Activated naive CD4-positive, alpha-beta T cell treated with anti-CD3 and anti-CD28 coated beads, Interleukin-2, amount 50 U/mL, for 16 hours (primary cell): ENCODE data around the gene PPP1R15B.

Experiments
- DNase-seq: peaks from one replicate; pipeline ENCODE4 v3.0.0-alpha.2; 2020

PPP1R15B gene

DNA sequence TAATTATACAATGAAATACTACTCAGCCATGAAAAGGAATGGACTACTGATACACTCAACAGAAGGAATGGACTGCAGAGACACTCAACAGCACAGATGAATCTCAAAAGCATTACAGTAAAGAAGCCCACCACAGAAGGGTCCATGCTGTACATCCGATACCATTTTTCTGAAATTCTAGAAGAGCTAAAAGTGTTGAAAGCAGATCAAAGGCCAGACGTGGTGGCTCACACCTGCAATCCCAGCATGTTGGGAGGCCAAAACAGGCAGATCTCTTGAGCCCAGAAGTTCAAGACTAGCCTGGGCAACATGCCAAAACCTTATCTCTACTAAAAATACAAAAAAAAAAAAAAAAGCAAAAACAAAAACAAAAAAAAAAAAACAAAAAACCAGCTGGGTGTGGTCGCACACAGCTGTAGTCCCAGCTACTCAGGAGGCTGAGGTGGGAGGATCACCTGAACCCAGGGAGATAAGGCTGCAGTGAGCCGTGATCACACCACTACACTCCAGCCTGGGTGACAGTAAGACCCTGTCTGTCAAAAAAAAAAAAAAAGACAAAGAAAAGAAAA lies 15.5 kb downstream of the PPP1R15B start:
- DNase-seq = no peak

DNA sequence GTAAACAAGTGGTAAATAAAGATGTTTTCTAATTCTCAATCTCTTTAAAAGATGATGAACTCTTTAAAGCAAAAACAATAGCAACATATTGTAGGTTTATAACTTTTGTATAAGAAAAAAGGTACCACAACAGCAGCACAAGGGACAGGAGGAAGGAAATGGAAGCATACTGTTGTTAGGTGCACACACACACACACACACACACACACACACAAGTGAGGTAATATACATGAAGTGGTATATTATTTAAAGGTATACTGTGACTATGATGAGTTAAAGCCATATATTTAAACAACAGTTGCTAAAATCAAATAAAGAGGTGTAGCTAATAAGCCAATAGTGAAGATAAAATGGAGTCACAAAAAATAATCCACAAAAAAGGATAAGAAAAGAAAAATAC lies 20.0 kb downstream of the PPP1R15B start:
- DNase-seq = no peak

DNA sequence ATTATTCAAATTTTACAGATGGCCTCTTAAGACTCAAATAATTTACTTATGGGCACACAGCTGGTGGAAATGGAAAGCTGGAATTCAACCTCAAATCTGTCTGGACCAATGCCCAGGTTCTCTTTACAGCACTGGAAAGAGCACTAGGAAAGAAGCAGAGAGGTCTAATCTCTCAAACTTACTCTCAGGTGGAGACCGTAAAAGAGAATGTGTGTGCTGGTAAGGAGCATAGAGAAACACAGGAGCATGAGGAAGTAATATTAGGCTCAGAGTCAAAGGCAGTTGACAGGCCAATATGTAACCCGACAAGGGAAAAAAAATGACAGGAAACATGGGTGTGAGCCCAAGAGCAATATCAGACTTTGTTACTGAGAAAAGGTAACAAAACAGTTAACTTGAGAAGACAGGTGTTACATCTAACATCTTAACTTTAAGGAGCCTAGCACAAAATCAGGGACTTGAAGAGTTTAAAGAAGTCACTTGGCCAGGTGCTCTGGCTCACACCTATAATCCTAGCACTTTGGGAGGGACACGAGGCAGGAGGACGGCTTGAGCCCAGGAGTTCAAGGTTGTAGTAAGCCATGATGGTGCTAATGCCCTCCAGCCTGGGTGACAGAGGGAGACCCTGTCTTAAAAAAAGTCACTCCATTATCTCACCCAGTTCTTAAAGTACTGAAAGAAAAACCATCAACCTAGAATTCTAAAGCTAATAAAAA lies 20.7 kb downstream of the PPP1R15B start:
- no peak for DNase-seq

DNA sequence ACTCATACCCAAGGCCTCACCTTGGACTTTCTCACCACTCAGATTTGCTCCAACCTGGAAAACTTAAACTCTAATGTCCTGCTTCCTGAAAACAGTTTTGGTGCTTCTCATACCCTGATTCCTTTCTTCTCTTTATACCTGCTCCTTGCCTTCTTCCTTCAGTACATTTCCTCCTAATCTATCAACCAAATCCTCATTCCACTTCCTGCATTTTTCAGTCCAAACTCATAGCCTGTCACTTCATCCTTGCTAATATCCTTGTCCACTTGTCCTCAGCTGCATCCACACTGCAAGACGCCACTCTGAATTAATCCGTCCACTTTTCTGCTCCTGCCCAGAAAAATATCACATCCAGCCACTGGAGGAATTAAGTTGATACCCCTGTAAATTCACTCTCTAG lies 25.9 kb downstream of the PPP1R15B start:
- no peak for DNase-seq

DNA sequence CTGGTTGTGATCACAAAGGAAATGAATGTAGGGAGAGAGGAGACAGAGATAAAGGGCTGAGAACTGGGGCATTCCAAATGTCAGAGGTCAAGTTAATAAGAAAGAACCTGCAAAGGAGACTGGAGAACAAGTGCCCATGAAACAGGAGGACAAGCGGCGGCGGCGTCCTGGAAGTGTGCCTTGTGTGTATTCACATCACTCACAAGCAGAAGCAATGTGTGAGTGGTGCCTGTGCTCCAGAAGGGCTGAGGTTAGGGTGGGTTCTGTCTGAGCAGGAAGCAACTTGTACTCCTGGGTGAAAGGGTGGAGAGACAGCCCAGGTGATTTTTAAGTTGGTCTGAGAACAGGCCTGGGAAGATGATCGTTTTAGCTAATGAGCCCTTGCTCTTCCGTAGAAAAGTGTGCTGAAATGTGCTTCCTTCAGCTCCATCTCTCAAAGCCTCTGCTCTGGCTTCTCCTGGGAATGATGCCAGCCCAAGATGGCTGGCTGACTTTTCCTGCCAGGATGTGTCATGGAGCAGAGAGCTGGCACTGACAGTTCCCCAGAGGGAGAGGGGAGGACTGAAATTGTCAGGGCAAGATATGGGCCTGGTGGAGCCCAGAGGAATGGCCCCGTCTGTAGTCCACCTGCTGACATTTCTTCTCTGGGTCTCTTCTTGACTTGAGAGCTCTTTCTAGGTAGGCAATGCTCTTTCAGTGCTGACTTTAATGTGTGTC lies 26.8 kb downstream of the PPP1R15B start:
- DNase-seq = no peak

DNA sequence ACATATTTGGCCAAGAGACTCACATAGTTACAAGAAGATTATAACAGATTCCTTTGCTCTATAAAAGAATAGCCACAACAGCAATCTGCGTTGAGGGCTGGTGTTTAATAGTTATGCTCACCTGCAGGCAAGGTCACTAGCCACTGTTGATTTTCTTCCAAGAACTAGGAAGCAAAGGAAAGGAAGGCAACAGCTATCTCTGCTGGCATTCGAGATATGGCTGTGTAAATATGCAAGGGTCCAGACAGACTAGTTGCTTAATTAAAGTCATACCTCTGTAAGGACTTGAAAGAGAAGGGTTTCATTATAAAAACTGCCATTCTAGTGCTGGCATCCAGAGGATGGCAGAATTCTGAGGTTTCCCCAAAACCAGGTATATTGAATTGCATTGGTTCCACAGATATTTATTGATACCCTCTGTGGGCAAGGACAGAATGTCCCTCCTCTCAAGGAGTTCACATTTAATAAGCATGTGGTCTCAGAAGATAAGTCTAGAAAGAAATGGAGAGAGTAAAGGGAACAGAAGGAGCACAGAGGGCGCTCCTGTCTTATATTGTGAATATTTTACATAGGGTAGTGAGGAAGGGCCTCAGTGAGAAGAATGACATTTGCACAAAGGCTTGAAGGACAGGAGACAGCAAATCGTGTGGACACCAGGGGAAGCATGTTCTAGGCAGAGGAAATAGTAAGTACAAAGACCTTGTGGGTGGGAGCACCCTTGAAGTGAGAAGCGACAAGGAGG lies 28.3 kb downstream of the PPP1R15B start:
- no peak for DNase-seq

DNA sequence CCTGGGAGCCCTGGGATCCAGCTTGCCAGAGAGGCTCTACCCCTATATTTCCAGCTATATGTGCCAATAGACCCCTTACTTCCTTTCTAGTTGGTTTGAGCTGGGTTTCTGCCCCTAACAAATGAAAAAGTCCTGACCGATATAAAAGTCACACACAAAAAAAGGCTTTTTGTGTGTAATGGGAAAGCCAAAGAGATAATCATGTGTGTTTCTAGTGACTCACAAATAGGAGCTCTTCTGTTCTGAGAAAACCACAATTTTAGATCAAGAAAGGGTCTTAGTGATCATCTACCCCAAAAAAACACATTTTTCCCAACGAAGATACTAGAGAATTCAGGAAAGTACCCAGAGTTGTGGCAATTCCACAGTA lies 28.9 kb downstream of the PPP1R15B start:
- no peak for DNase-seq

DNA sequence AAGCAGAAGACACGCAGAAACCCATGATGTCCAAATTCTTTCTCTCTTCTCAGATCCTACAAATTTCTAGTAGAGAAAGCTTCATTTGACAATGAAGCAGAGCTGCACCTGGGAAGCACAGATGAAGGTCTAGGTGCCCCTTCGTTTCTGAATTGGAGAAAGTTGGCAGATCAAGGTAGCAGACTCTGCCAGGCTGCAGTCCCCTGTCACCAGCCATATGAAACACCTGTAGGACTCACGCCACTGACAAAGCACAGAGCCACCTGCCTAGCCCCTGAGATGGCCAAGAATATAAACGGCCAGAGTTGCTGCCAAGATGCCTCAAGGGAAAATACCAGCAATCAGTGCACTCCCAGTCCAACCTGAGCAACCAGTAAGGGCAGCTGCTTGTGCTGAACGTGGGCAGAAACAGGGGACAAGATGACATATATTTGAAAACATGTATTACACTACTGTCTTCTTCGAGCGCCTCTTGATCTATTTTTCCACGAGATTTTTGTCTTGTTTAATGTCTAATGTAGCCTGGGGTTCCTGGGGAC lies 31.3 kb downstream of the PPP1R15B start:
- no peak for DNase-seq

DNA sequence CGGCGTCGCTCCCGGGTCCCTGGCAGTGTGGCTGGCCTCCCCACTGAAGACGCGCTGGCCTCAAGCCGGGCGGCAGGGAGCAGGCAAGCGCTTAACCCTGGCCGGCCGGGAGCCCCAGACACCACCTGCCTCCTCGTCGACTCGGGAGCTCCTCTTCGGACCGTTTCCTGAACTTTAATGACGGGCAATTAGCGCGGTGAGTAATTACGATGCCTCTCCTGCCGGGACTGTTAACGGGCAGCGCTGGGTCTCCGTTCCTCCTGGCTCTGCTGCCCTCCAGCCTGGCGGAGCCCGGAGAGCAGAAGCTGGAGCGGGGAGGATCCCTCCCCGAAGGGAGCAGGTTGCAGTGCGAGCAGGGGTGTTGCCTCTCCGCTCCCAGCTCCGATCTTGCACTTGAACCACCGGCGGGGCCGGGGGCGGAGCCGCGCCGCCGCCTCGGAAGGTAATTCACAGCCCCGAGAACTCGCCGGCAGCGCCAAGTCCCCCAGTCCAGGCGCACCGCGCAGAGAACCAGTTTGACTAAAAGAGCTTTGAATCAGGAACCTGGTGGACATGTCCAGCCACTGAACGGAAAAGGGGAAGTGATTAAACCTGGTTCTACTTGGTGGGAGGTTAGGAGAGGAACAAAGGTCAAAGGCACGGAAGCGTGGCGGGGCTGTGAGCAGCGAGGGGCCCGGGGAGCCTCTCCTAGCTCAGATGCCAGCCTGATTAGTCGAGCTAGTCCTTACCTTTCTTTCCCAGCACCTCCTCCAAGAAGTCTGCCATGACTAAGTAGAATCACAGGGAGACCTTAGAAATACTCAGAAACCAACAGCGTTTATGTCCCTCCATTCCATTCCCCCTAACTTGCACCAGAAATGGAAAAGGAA lies 33.6 kb downstream of the PPP1R15B start:
- peak; percentile 58 for DNase-seq

DNA sequence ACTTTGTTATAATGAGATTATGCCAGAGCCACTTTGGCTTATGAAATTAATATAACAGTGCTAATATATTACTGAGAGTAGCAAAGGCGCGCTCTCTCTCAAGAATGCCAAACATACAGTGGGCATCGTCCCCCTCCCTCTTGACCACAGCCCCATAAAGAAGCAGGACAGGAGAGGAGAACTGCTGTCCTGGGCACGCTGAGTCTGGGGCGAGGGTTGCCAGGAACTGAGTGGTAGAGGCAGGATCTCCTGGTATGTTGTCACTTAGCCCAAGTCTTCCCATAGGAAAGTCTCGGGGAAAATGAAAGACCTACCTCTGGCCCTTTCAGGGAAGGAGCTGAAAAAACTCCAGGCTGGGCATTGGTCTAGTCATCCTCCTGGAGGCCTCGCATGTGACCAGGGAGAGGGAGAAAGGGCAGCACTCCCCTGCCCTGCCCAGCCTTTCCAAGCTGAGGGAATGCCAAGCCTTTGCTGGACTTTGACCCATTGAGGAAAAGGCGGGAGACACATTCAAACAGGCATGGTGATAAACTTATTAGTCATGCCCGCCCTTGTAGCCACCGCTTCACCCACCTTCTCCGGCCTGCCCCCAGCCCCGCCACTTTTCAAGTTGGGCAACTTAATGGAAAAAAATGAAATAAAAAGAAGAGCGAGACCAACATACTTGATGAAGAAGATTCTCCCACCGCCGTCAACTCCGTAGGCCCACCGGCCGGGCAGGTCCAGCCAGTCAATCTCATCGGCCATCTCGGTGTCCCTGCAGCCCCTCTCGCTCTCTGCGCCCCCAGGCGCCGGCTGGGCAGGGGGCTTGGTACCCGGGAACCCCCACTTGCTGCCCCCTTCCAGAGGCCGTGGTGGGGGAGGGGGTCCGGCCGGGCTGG lies 34.5 kb downstream of the PPP1R15B start:
- DNase-seq = no peak

DNA sequence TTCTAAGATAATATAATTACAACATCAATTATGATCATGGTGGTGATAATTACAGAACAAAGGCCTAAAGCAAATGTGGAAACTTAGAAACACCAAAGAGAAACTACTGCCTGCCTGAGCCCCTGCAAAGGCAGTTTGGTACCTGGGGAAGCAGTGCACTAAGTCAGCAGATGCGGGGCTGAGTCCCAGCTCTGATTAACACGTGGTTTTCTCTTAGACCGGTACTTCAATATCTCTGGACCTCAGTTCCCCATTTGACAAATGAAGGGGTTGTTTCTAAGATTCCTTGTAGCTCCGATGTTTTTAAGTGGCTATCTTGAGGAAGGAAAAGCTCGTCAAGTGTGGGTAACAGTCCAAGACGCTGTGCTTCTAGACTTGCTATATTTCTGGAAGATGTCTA lies 35.2 kb downstream of the PPP1R15B start:
- DNase-seq = no peak

DNA sequence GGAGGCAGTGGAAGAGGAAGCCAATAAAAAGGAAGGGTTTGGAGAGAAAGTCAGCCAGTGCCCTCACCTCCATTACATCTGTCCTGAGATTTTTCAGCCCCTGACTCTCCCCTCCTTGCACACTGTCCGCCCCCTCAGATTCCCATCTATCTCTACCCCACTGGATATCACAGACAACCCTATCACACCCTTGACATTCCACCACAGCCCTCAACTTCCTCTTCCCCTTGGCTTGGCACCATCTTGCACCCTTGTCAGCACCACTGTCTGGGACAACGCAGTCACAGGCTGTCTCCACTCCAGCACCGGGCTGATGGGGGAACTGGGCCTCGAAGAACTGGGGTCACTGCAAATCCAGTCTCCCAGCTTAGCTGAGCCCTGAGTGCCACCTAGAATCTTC lies 37.7 kb downstream of the PPP1R15B start:
- no peak for DNase-seq

DNA sequence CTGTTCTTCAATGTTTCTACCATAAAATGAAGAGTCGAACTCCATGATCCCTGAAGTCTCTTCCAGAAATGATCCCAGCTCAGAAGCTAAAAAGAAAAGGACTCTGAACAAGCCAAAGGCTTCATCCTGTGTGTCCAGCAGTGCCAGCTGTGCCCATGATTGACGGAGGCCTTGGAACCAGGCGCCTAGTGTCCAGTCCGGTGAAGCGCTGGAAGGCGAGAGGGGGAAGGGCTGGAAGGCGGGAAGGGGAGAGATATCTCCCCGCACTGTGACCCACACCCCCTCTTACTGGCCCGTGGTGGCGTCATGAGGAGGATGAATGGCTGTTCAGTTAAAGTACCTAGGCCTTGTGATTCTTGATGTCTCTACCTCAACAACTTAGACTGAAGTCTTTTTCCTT lies 41.4 kb downstream of the PPP1R15B start:
- DNase-seq = no peak

DNA sequence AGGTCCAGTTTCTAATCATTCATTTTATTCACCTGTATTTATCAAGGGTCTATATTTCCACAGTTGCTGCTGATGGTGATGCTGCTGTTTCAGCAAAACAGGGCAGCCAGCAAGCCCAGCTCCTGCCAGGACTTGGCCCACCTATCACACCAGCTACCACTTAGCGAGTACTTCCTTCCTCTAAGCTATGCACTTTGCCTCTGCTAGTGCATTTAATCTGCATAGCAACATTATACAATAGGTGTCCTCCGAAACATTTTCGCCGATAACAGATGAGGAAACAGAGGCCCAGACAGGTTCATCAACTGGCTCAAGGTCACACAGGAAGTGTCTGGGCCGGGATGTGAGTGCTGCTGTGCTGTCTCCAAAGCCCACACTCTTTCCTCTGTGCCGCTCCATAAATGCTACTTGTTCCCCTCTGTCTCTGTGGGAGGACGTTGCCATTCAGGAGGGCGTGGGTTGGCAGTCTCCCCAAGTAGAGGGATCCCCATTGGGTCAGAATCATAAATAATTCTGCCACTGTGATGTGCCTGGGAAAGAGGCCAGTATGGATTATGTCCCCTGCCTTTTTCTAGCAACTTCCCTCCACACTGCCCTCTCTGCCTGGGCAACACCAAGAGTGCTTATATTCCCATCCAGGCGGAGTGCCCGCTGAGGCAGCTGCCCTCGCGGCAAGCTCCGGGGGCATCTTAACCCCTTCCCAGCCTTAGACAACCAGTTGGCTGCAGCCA lies 42.5 kb downstream of the PPP1R15B start:
- no peak for DNase-seq

DNA sequence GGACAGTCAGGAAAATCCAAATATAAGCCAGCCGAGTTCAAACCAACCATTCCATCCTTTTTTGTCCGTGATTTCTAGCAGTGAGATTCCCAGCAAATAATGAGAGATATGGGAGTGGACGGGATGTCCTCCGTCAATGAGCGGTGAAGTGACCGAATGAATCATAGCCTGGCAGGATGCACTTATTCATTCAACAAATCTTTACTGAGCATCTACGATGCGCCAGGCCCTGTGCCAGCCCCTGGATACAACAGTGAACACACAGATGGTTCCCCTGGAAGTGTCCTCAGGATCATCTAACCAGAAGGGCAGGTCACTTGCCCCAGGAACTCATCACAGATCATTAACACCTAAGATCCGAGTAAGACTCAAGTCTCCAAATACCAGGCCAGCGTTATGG lies 43.7 kb downstream of the PPP1R15B start:
- DNase-seq = no peak

DNA sequence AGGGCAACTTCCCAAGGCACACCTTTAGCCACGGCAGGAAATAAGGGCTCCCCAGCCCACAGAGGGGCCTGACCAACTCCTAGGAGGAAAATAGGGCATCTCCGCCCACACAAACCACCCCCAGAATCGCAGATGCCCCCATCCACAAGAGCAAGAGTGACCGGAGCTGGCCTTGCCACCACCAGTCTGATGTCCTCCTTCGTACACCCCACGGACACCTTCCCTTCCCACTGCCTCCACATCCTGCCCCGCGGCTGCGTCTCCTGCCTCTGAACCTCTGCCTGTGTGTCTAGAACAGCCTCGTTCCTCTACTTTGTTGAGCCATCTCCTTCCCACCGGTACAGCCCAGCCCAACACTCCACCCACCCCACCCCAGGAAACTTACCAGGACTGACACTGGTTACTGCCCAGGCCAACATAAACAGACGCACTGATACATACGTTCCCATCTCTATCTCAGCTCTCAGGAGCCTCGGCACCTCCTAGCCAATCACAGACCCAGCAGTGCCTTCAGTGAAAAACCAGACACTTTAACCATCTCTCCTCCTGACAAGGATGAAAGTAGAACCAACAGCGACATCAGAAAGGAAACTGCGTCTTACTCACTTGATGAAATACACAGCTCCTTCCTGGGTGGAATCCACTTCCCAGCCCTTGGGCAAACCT lies 44.3 kb downstream of the PPP1R15B start:
- no peak for DNase-seq

DNA sequence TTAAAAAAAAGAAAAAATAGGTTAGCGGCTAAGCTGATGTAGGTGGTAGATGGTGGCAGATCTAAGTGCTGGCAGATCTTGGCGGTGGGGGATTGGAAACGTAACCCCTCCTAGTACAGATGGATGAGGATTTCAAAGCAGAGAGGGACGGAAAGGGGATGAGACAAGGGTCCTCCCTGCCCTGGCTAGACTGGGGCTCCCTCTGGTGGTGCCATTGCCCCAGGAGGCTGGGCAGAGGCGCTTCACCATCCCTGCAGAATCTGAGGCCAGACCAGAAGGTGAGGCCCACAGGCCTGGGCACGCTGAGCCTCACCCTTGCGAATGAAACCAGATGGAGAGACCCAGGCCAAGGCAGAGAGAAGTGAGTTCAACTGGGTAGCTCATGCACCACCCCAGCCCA lies 44.9 kb downstream of the PPP1R15B start:
- DNase-seq = no peak

DNA sequence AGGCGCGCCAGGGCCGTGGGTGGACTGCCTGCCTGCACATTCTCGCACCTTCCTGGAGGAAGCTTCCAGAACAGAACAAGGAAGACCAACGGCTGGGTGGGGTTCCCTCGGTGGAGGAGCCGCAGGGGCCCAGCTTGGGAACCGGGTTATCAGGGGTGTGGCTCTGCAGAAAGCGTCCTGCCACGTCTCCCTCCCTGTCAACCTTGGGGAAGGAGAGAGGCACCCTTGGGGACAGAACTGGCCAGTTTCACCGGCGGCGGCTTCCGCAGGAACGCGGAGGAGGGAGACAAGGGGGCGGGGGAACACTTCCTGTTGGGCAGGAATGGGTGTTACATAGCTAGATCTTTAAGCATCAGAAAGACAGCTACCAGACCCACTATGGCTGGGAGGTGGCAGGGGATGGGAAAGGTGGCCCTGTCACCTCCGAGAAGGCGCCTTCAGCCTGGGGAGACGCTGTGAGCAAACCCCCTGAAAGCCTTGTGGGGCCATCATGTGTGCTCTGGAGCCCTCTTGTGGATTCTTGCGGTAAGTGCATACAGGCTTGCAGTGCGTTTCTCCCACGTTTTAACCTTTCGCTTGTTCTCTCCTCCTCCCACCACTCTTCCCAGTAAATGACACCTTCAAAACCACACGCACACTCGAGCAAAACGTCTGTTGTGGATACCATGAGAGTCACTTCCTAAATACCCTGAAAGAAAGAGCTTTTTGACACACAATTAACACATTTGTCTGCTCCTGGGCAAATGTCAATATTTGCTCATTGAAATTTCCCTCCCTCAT lies 48.1 kb downstream of the PPP1R15B start:
- peak; percentile 72 for DNase-seq

DNA sequence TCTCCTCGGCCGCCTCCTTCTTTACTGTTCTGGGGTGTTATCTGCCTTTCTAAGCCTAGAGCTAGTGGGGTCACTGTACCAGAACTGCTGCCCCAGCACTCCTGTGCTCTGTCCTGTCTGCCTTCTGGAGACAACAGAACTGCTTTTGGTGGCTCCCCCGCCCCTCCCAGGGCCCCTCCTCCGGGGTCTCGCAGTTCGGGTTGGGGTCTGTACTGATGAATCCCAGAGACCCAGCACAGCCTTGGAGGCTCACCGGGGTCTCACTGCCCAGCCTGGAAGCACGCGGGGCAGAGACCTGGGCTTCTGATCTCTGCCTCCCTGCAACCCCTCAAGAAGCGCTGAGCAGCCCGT lies 48.7 kb downstream of the PPP1R15B start:
- DNase-seq = no peak
